ENCODE measurements around the gene CD40. TPM values are rescaled to one million over a fixed set of nuclear protein-coding genes. Genes with fewer than 3 reads are reported as not detected.

The CD40 gene
- total RNA-seq, 2 experiments from 2014 or later, result 34.7 to 64.2 TPM

DNA sequence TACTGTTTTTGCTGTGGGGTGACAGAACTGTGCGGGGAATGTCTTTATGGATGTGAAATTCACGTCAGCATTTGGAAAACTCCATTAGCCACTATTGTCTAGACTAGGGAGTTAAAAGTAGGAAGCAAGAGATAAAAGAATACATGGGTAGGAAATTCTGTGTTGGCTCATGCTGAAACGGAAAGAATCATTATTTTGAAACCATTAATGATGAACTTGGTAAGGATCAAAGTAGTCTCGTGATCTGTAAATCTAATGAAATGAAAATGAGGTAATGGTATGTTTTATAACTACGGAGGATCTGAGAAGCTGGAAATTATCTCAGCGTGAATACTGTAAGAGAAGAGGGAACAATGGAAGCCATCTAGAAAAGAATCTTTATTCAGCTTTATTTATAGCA is 11.1 kb upstream of the CD40 start:
- Histone ChIP-seq H3K4me3 (ENCODE audit: low read depth, low read length, poor library complexity, severe bottlenecking) (no peak overlapping the region), H3K36me3 (ENCODE audit: insufficient read depth, low read length) (no peaks in the 10 kb centered on the region), H3K4me2 (ENCODE audit: low read length) (no peak overlapping the region), H3K4me1 (ENCODE audit: insufficient read depth, low read length, poor library complexity, severe bottlenecking) (peaks cover 24% of the 10 kb centered on the region), H2AFZ (ENCODE audit: low read length) (no peak overlapping the region), H3K79me2 (ENCODE audit: insufficient read depth, low read depth, low read length) (no peaks in the 10 kb centered on the region), H3K9me2 (ENCODE audit: insufficient read depth, low read length) (no peaks in the 10 kb centered on the region), H3K9me3 (ENCODE audit: low read length) (no peaks in the 10 kb centered on the region), H3K27ac (ENCODE audit: low read depth, low read length, poor library complexity, severe bottlenecking) (no peak overlapping the region), H4K20me1 (ENCODE audit: insufficient read depth, low read length) (no peaks in the 10 kb centered on the region)
- ChIA-PET CTCF (ENCODE audit: unreplicated experiment) (no interaction called here), POLR2A (no interaction called here)
- intact Hi-C loops (cut with micrococcal nuclease; ENCODE audit: unreplicated experiment), result no loop called here
- TF ChIP-seq CTCF (conservative IDR thresholded peaks at IDR 0.05; ENCODE audit: low read length), result no peak
- no peak for TF ChIP-seq EZH2phosphoT487 (IDR thresholded peaks at IDR 0.05; ENCODE audit: borderline replicate concordance, low read depth, low read length)
- DNase-seq (ENCODE audit: low spot score), result no peak
- no TSS peak for BruUV-seq (replicated peaks)

DNA sequence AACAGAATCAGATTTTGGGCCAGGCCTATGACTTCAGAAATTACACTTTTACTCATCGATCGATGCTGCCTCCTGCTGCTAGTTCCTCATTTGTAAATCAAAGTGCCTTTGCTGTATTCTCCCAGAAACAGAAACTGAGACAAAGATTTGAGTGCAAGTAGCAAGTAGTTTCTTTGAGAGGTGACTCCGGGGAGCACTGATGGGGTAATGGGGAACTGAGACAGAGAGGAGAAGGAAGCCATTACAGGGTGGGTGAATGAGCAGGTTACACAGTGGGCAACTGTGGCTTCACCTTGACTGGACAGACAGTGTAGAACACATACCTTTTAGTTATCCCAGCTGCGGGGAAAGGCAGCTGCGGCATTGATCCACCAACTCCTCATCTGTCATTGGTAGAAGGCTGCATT is 9.7 kb upstream of the CD40 start:
- peaks cover 24% of the 10 kb centered on the region for H3K4me1 ChIP-seq (ENCODE audit: insufficient read depth, low read length, poor library complexity, severe bottlenecking)
- H3K9me2 ChIP-seq (ENCODE audit: insufficient read depth, low read length), result no peaks in the 10 kb centered on the region
- peak overlapping the region; percentile 6; the same call in 1 of the 2 replicates for H2AFZ ChIP-seq (ENCODE audit: low read length)
- no peak overlapping the region for H3K27ac ChIP-seq (ENCODE audit: low read depth, low read length, poor library complexity, severe bottlenecking)
- no peaks in the 10 kb centered on the region for H3K9me3 ChIP-seq (ENCODE audit: low read length)
- peak overlapping the region; percentile 25 for H3K4me2 ChIP-seq (ENCODE audit: low read length)
- POLR2A ChIA-PET, result no interaction called here
- intact Hi-C loops (cut with micrococcal nuclease; ENCODE audit: unreplicated experiment), result no loop called here
- H3K36me3 ChIP-seq (ENCODE audit: insufficient read depth, low read length), result no peaks in the 10 kb centered on the region
- no peaks in the 10 kb centered on the region for H3K79me2 ChIP-seq (ENCODE audit: insufficient read depth, low read depth, low read length)
- H4K20me1 ChIP-seq (ENCODE audit: insufficient read depth, low read length), result no peaks in the 10 kb centered on the region
- CTCF ChIA-PET (ENCODE audit: unreplicated experiment), result no interaction called here
- no peak for TF ChIP-seq EZH2phosphoT487 (IDR thresholded peaks at IDR 0.05; ENCODE audit: borderline replicate concordance, low read depth, low read length)
- TF ChIP-seq CTCF (conservative IDR thresholded peaks at IDR 0.05; ENCODE audit: low read length), result no peak
- DNase-seq (ENCODE audit: low spot score), result peak; percentile 44
- no TSS peak for BruUV-seq (replicated peaks)
- H3K4me3 ChIP-seq (ENCODE audit: low read depth, low read length, poor library complexity, severe bottlenecking), result no peak overlapping the region

- ChIA-PET POLR2A (no interaction called here), CTCF (ENCODE audit: unreplicated experiment) (no interaction called here)
Measured at GRCh38 chr20:46108976-46109375, 9.1 kb upstream of the CD40 start.

More at GRCh38 chr20:46108976-46109375, 9.1 kb upstream of the CD40 start:
- no peaks in the 10 kb centered on the region for H4K20me1 ChIP-seq (ENCODE audit: insufficient read depth, low read length)
- intact Hi-C loops (cut with micrococcal nuclease; ENCODE audit: unreplicated experiment), result no loop called here
- H3K4me1 ChIP-seq (ENCODE audit: insufficient read depth, low read length, poor library complexity, severe bottlenecking), result peaks cover 24% of the 10 kb centered on the region
- no peak for DNase-seq (ENCODE audit: low spot score)
- TF ChIP-seq CTCF (conservative IDR thresholded peaks at IDR 0.05; ENCODE audit: low read length), result no peak
- TF ChIP-seq EZH2phosphoT487 (IDR thresholded peaks at IDR 0.05; ENCODE audit: borderline replicate concordance, low read depth, low read length), result no peak
- no peak overlapping the region for H3K4me3 ChIP-seq (ENCODE audit: low read depth, low read length, poor library complexity, severe bottlenecking)
- H2AFZ ChIP-seq (ENCODE audit: low read length), result peak overlapping the region; percentile 6; the same call in 1 of the 2 replicates
- peak overlapping the region; percentile 25; the same call in 1 of the 2 replicates for H3K4me2 ChIP-seq (ENCODE audit: low read length)
- H3K9me3 ChIP-seq (ENCODE audit: low read length), result no peaks in the 10 kb centered on the region
- H3K36me3 ChIP-seq (ENCODE audit: insufficient read depth, low read length), result no peaks in the 10 kb centered on the region
- no peaks in the 10 kb centered on the region for H3K79me2 ChIP-seq (ENCODE audit: insufficient read depth, low read depth, low read length)
- H3K27ac ChIP-seq (ENCODE audit: low read depth, low read length, poor library complexity, severe bottlenecking), result no peak overlapping the region
- no peaks in the 10 kb centered on the region for H3K9me2 ChIP-seq (ENCODE audit: insufficient read depth, low read length)
- no TSS peak for BruUV-seq (replicated peaks)
